A673 (cell line): ENCODE data around the gene SDK1.

ENCODE experiments used
- EZH2 ChIP-seq: fragments of 200-600 bp; sonication (generic); IDR thresholded peaks from 2 replicates; pipeline ENCODE4 v1.6.1; 2017; ENCODE audit warnings: borderline replicate concordance, low read depth, mild to moderate bottlenecking, mixed read lengths, antibody characterized with exemption, low read length; ENCODE audit not compliant: poor library complexity, severe bottlenecking
- TF ChIP-seq, protein P1 (sequence below): fragments of 300-800, 200-600 bp; sonication (generic); conservative IDR thresholded peaks from 2 replicates; pipeline ENCODE4 v1.5.1; 2017; ENCODE audit warnings: low read depth, mild to moderate bottlenecking, antibody characterized with exemption, low read length, moderate library complexity, mixed read lengths

DNA sequence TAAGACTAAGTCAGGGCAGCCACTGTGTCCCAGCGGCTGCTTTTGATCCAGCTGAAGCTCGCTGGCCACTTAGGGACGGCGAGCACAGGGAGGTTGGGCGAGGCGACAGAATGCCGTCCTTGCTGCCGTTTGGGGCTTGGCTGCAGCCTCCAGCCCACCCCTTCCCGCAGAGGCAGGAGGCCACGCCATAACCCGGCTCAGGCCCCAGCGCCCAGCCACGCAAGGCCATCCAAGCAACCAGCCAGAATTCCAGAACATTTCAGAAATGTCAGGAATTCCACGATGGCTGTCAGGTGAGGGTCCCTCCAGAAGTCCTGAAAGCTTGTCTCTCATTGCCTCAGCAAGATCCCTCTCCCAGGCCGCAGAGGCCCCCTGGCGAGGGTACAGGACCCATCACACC, 901.9 kb downstream of the SDK1 start:
- TF ChIP-seq, protein P1, sequence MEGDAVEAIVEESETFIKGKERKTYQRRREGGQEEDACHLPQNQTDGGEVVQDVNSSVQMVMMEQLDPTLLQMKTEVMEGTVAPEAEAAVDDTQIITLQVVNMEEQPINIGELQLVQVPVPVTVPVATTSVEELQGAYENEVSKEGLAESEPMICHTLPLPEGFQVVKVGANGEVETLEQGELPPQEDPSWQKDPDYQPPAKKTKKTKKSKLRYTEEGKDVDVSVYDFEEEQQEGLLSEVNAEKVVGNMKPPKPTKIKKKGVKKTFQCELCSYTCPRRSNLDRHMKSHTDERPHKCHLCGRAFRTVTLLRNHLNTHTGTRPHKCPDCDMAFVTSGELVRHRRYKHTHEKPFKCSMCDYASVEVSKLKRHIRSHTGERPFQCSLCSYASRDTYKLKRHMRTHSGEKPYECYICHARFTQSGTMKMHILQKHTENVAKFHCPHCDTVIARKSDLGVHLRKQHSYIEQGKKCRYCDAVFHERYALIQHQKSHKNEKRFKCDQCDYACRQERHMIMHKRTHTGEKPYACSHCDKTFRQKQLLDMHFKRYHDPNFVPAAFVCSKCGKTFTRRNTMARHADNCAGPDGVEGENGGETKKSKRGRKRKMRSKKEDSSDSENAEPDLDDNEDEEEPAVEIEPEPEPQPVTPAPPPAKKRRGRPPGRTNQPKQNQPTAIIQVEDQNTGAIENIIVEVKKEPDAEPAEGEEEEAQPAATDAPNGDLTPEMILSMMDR, result no peak
- no peak for TF ChIP-seq EZH2
